ENCODE measurements around the gene TUBB4B. TPM values are rescaled to one million over a fixed set of nuclear protein-coding genes. Genes with fewer than 3 reads are reported as not detected.

The TUBB4B gene
- total and polyA plus RNA-seq, 2 of the 4 experiments (the other 2 are of a cell fraction), result 237 to 529 TPM

DNA sequence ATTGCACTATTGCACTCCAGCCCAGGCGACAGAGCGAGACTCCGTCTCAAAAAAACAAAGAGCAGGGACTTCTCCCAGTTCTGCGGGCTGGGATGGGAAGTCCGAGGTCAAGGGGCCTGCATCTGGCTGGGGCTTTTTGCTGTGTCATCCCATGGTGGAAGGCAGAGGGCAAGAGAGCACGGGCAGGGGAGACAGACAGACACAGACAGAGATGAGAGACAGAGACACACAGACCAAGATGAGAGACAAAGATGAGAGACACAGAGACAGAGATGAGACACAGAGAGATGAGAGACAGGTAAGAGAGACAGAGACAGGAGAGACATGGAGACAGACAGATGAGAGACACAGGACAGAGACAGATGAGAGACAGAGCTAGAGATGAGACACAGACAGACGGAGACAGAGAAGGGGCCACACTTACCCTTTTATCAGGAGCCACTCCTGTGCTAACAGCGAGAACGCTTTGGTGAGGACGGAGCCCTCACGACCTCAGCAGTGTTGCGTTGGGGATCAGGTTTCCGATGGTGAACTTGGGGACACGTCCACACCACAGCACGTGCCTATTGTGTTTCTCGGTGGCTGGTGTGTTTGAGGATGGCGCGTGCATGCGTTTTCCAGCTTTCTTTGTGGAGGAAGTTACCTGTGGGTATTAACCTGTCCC lies 27.6 kb downstream of the TUBB4B start:
- H3K4me3 ChIP-seq (ENCODE audit: insufficient read depth, low read depth, low read length), result no peak overlapping the region
- intact Hi-C loops (cut with micrococcal nuclease), result no loop called here
- in situ Hi-C loops (cut with MboI; ENCODE audit: low sequenced_read_pairs), result no loop called here
- H2AFZ ChIP-seq (replicated peaks; ENCODE audit: low read length, poor library complexity), result peak overlapping the region; percentile 44
- H3K36me3 ChIP-seq (ENCODE audit: control insufficient read depth, insufficient read depth, low read length), result peaks cover 63% of the 10 kb centered on the region
- no peaks in the 10 kb centered on the region for H3K9me3 ChIP-seq (ENCODE audit: control insufficient read depth, insufficient read depth, low read length)
- DNase-seq (no peak), ATAC-seq (ENCODE audit: low read depth) (no peak; the same call in 1 of the 2 replicates)
- peak overlapping the region; percentile 68 for H3K4ac ChIP-seq (ENCODE audit: low read depth, low read length)
- TF ChIP-seq NFE2L2 (IDR thresholded peaks at IDR 0.05; ENCODE audit: low read depth, low read length) (peak; percentile 74), SMC3 (IDR thresholded peaks at IDR 0.05; ENCODE audit: low read depth, low read length) (no peak)
- H2AK5ac ChIP-seq (ENCODE audit: low read depth, low read length), result peak overlapping the region; percentile 93
- no peak overlapping the region for H3K18ac ChIP-seq (ENCODE audit: low read depth, low read length)
- H3K4me2 ChIP-seq (ENCODE audit: low read depth, low read length), result peak overlapping the region; percentile 5; the same call in 1 of the 2 replicates
- dilution Hi-C loops (cut with HindIII; ENCODE audit: low sequenced_read_pairs, unreplicated experiment), result no loop called here
- peaks cover 14% of the 10 kb centered on the region for H3K9me1 ChIP-seq (ENCODE audit: insufficient read depth, low read length)
- H3K14ac ChIP-seq (replicated peaks; ENCODE audit: low read depth, low read length), result peak overlapping the region; percentile 55
- peaks cover 12% of the 10 kb centered on the region for H3K4me1 ChIP-seq (ENCODE audit: control insufficient read depth, insufficient read depth, low read length)
- no TSS peak for BruUV-seq (replicated peaks)
- 100% methylated on average over 2 of the region's 19 CpGs; no CpG with 5 or more reads in 1 of the 2 experiments for WGBS, 2 experiments (ENCODE audit: extremely low coverage in 2 of 2, insufficient read length in 1 of 2)
- H2BK15ac ChIP-seq (ENCODE audit: low read depth, low read length), result peak overlapping the region; percentile 27; the same call in 1 of the 3 replicates
- no peaks in the 10 kb centered on the region for H3K27me3 ChIP-seq (ENCODE audit: control insufficient read depth, insufficient read depth, low read length)
- no peak overlapping the region for H3K56ac ChIP-seq (ENCODE audit: extremely low read depth, insufficient read depth, low read length)
- H2BK5ac ChIP-seq (ENCODE audit: low read depth, low read length, poor library complexity, severe bottlenecking), result peak overlapping the region; percentile 9
- H2BK20ac ChIP-seq (ENCODE audit: low read depth, low read length), result peak overlapping the region; percentile 48; the same call in 1 of the 2 replicates
- peak overlapping the region; percentile 19 to 35; a peak in 3 of 4 replicates for H4K8ac ChIP-seq (ENCODE audit: low read depth in 2 of 2, low read length in 2 of 2)
- H4K91ac ChIP-seq (ENCODE audit: insufficient read depth, low read depth, low read length), result no peak overlapping the region; the same call in 1 of the 2 replicates
- peaks cover 13 to 65% of the 10 kb centered on the region in 2 experiments; a peak in 3 of 4 replicates for H3K79me1 ChIP-seq (ENCODE audit: low read depth in 1 of 2, low read length in 2 of 2)
- CTCF ChIA-PET, result no interaction called here
- peaks cover 30% of the 10 kb centered on the region for H4K20me1 ChIP-seq (ENCODE audit: insufficient read depth, low read length)
- H4K5ac ChIP-seq (ENCODE audit: low read depth, low read length), result no peak overlapping the region
- H3K23ac ChIP-seq (ENCODE audit: low read depth, low read length), result peak overlapping the region; percentile 59; the same call in 1 of the 2 replicates
- POLR2A ChIA-PET (ENCODE audit: unreplicated experiment), result no interaction called here
- peak overlapping the region; percentile 62 for H2AK9ac ChIP-seq (replicated peaks; ENCODE audit: low read depth, low read length, poor library complexity)
- H2BK120ac ChIP-seq (ENCODE audit: low read depth, low read length), result peak overlapping the region; percentile 52
- peak overlapping the region; percentile 36; the same call in 1 of the 2 replicates for H3K27ac ChIP-seq (ENCODE audit: insufficient read depth, low read length)
- no peak overlapping the region for H3K9ac ChIP-seq (ENCODE audit: low read depth, low read length)

All from IMR-90 (cell line).